Duodenal mucosa (tissue), 2 donors: ENCODE results near the gene MDK.

Source experiments
- H3K27ac ChIP-seq: one replicate; pipeline ENCODE4 v1.7.0; 2013; ENCODE audit warnings: low read depth, low read length
- H3K27me3 ChIP-seq, 2 donors: one replicate each; pipeline ENCODE4 v1.7.0; 2013; ENCODE audit warnings: low read length in 2 of 2, control low read depth in 1 of 2; ENCODE audit not compliant: insufficient read depth in 2 of 2, control insufficient read depth in 1 of 2
- H3K36me3 ChIP-seq, 2 donors: one replicate each; pipeline ENCODE4 v1.7.0; 2013; ENCODE audit warnings: low read length in 2 of 2, control low read depth in 1 of 2; ENCODE audit not compliant: insufficient read depth in 2 of 2, control insufficient read depth in 1 of 2
- H3K4me1 ChIP-seq, 2 donors: one replicate each; pipeline ENCODE4 v1.7.0; 2013; ENCODE audit warnings: low read length in 2 of 2, control low read depth in 1 of 2; ENCODE audit not compliant: insufficient read depth in 2 of 2, control insufficient read depth in 1 of 2
- H3K4me3 ChIP-seq, 2 donors: one replicate each; pipeline ENCODE4 v1.7.0; 2013; ENCODE audit warnings: low read length in 2 of 2, low read depth in 1 of 2
- H3K9ac ChIP-seq, 2 donors: one replicate each; pipeline ENCODE4 v1.7.0; 2013; ENCODE audit warnings: low read length in 2 of 2, low read depth in 1 of 2
- H3K9me3 ChIP-seq, 2 donors: one replicate each; pipeline ENCODE4 v1.7.0; 2013; ENCODE audit warnings: low read length in 2 of 2, control low read depth in 1 of 2; ENCODE audit not compliant: control insufficient read depth in 1 of 2

Gene MDK

DNA sequence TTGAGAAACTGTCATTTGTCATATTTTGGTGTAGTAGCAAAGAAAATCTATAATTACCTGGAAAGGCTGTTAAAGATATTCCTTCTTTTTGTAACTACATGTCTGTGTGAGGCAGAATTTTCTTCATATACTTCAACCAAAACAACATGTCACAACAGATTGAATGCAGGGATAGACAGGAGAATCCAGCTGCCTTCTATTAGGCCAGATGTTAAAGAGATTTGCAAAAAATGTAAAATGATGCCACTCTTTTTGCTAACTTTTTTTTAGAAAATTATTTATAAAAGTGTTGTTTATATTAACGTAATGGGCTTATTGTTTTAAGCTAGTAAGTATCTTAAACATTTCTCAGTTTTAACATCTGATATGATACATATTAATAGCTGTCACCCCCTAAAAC lies 21.5 kb upstream of the MDK start:
- peaks cover 54 to 58% of the 10 kb centered on the region in 2 donors for H3K4me1 ChIP-seq
- H3K9ac ChIP-seq: no peak overlapping the region
- H3K9me3 ChIP-seq: no peaks in the 10 kb centered on the region

DNA sequence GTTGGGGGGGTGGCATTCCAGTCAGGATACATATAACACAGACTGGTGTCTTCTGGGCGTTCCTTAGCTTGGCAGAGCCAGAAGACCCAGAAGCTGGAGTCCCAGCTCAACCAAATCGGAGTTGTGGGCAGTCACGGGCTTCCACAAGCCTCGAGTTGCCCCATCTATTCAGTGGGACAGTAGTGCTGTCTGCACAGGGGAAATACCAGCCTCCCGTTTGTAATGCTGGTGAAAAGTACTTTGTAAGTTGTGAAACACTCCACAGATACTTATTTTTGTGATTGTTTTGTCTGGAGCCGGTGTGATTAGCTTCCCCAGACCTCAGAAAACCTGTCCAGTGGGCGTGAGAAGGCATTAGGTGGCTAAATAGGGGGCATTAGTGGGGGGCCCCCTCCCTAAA lies 20.6 kb upstream of the MDK start:
- peak overlapping the region; percentile 46 to 51 for H3K4me3 ChIP-seq
- peaks cover 54 to 58% of the 10 kb centered on the region in 2 donors for H3K4me1 ChIP-seq
- H3K9me3 ChIP-seq: no peaks in the 10 kb centered on the region
- H3K27me3 ChIP-seq: no peaks in the 10 kb centered on the region
- peaks cover 0 to 28% of the 10 kb centered on the region in 2 donors for H3K36me3 ChIP-seq
- H3K27ac ChIP-seq: peak overlapping the region; percentile 27
- peak overlapping the region in 1 of 2 donors; percentile 50 for H3K9ac ChIP-seq

More for the DNA sequence above, 21.5 kb upstream of the MDK start:
- H3K36me3 ChIP-seq: peaks cover 0 to 28% of the 10 kb centered on the region in 2 donors
- H3K27me3 ChIP-seq: no peaks in the 10 kb centered on the region
- no peak overlapping the region for H3K4me3 ChIP-seq
- H3K27ac ChIP-seq: no peak overlapping the region

DNA sequence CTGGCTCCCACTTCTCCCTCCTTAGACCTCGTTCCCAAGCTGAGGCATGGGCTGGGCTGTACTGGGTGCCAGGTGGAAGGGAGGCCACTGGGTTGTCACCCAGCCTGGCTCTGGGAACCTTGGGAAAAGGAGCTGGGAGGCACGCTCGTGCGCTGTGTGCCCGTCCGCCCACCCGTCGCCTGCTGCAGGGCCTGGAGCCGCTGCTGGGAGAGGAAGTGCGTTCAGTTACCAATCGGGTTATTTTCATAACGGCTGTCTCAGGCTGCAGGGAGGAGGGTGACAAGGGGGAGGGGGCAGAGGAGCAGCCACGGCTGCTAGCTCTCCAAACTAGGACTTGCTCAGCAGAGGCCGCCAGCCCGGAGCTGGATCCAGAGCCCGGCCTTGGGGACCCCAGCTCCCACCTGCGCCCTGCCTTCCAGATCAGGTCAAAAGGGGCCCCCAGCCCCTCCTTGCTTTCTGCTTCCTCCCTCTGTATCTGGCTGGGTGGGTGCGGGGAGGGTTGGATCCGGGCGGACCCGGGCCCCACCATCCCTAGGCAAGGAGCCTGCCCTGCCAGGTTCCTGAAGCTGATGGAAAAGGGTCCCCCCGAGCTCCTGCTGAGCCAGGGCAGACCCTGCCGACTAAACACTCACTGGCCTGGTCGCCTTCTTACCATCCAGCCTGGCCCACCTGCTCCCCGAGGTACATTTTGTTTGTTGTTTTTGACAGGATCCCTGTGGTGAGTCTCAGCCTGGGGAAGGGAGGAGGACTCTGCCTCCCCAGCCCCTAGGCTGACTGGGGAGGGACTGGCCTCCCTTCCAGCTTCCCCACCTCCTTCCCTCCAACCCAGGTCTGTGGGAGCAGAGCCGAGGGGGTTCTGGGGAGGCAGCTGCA lies 19.9 kb upstream of the MDK start:
- no peaks in the 10 kb centered on the region for H3K9me3 ChIP-seq
- peak overlapping the region; percentile 32 to 50 for H3K9ac ChIP-seq
- no peaks in the 10 kb centered on the region for H3K27me3 ChIP-seq
- H3K27ac ChIP-seq: peak overlapping the region; percentile 27
- H3K36me3 ChIP-seq: peaks cover 0 to 23% of the 10 kb centered on the region in 2 donors
- H3K4me1 ChIP-seq: peaks cover 49 to 54% of the 10 kb centered on the region in 2 donors
- H3K4me3 ChIP-seq: peak overlapping the region; percentile 46 to 51

DNA sequence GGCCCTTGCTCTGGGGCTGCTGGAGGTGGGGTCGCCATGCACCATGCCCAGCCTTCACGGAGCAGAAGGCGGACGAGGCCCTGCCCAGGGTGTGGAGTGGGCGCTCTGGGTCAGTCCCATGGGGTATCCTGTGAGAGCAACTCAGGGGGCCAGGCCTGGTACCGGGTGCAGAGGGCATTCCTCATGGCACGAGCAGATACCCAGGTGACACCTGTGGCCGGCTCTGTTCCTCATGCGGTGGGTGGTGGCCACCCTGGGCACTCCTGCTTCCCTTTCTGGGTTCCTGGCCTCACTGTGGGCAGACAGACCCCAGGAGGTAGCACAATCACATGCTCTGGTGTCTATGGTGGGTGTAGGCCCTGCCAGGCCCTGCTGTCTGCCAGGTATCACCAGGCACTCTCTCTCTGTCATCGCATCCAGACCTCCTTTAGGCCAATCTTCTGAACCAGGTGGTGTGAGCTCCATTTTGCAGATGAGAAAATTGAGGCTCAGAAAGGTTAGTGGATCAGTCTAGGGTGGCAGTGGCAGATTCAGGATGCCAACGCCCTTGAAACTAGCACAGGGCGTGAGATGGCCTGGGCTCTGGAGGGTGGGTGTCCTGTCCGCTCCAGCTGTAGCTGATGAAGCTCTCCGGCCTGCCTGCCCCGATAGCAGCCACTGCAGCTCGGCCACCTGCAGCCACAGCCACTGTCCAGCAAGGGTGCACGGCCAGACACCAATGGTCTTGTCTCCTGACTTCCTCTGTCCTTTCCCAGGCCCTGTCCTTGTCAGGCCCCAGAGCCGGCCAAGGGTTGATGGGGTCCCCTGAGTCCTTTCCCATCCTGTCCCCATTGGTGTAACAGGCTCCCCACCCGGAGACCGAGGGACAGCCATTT lies 19.1 kb upstream of the MDK start:
- peaks cover 41 to 45% of the 10 kb centered on the region in 2 donors for H3K4me1 ChIP-seq
- peak overlapping the region; percentile 53 for H3K27ac ChIP-seq
- no peaks in the 10 kb centered on the region for H3K9me3 ChIP-seq
- no peaks in the 10 kb centered on the region for H3K27me3 ChIP-seq
- peaks cover 0 to 22% of the 10 kb centered on the region in 2 donors for H3K36me3 ChIP-seq
- peak overlapping the region; percentile 43 to 46 for H3K4me3 ChIP-seq
- peak overlapping the region; percentile 32 to 50 for H3K9ac ChIP-seq

DNA sequence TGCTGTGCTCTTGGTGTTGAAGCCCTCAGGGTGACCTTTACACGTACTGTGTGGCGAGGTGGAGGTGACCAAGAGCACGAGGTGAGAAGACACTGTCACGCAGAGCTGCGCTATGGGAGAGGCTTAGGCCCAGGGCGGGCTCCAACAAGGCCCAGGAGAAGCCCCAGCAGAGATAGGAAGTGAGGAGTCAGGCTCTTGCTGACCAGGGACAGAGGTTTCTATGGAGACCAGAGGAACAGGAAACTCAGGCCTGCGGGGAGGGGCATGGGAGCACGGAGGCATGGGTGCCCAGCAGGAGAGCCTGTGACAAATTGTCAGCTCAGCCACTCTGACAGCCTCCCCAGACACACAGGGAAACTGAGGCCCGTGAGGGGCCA lies 18.4 kb upstream of the MDK start:
- peaks cover 35 to 39% of the 10 kb centered on the region in 2 donors for H3K4me1 ChIP-seq

DNA sequence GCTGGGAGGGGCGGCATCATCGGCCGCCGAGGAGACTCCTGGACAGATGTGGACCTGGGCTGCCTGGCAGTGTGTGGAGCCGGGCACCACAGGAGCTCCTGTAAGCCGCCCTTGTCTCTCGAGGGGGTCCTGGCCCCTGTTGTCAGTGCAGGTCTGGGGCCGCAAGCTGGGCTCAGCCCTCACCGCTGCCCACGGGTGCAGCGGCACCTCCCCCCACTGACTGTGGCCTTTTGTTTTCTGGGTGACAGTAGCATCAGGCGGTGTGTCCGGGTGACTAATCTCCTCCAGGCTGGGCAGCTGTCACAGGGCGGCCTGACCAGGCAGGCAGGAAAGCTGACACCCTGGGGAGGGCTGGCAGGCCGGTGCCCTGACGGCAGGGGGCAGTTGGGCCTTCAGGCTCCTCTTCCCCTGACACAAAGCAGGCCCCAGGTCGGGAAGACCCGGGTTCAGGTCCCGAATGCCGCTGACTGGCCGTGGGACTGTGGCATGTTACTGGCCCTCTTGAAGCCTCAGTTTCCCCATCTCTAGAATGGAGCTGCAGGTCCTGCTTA lies 17.9 kb upstream of the MDK start:
- H3K27me3 ChIP-seq: no peaks in the 10 kb centered on the region
- no peaks in the 10 kb centered on the region for H3K9me3 ChIP-seq
- no peak overlapping the region for H3K9ac ChIP-seq
- H3K4me1 ChIP-seq: peaks cover 33 to 35% of the 10 kb centered on the region in 2 donors
- no peak overlapping the region for H3K4me3 ChIP-seq
- H3K27ac ChIP-seq: no peak overlapping the region
- H3K36me3 ChIP-seq: peaks cover 6 to 31% of the 10 kb centered on the region in 2 donors

More for the DNA sequence above, 18.4 kb upstream of the MDK start:
- Histone ChIP-seq H3K27ac (peak overlapping the region; percentile 53), H3K9ac (peak overlapping the region in 1 of 2 donors; percentile 9), H3K36me3 (peaks cover under 1 to 26% of the 10 kb centered on the region in 2 donors), H3K9me3 (no peaks in the 10 kb centered on the region), H3K4me3 (no peak overlapping the region), H3K27me3 (no peaks in the 10 kb centered on the region)

DNA sequence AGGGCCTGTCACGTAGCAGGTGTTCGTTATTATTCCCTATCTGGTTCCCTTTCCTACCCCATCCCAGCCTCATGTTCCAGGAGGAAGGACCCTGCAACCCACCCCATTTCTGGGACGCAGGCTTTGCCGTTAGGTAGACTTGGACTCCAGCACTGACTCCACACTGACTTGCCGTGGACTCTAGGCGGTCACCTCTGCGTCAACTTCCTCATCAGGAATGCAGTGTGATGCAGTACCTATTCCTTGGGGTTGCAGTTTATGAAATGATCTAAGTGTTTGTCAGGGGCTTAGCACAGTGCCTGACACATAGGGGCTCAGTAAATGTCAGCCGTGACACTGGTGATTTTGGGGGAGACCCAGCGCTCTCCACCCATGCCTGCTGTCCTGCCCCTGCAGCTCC lies 17.4 kb upstream of the MDK start:
- Histone ChIP-seq H3K27me3 (no peaks in the 10 kb centered on the region), H3K4me1 (peaks cover 33 to 35% of the 10 kb centered on the region in 2 donors), H3K36me3 (peaks cover 6 to 34% of the 10 kb centered on the region in 2 donors), H3K27ac (no peak overlapping the region), H3K4me3 (no peak overlapping the region), H3K9me3 (no peaks in the 10 kb centered on the region), H3K9ac (no peak overlapping the region)

DNA sequence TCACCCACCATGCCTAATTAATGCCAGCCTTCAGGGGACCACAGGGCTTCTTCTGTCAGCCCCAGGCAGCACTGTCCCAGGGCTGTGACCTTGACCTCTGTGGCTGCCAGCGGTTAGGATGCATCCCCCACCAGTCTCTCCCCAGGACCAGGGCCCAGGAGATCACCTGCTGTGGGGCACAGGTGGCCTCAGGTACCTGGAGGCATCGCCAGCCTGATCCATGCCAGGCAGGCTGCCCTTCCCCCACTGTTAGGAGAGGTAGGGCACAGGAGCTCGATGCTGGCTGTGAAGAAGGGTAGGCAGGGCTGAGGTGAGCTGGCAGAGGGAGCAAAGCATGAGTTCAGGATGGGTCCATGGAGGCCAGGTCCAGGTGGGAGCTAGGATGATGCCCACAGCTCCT lies 16.7 kb upstream of the MDK start:
- Histone ChIP-seq H3K27ac (no peak overlapping the region), H3K9ac (no peak overlapping the region), H3K36me3 (peaks cover 12 to 40% of the 10 kb centered on the region in 2 donors), H3K4me3 (no peak overlapping the region), H3K9me3 (no peaks in the 10 kb centered on the region), H3K4me1 (peaks cover 33 to 35% of the 10 kb centered on the region in 2 donors), H3K27me3 (no peaks in the 10 kb centered on the region)

DNA sequence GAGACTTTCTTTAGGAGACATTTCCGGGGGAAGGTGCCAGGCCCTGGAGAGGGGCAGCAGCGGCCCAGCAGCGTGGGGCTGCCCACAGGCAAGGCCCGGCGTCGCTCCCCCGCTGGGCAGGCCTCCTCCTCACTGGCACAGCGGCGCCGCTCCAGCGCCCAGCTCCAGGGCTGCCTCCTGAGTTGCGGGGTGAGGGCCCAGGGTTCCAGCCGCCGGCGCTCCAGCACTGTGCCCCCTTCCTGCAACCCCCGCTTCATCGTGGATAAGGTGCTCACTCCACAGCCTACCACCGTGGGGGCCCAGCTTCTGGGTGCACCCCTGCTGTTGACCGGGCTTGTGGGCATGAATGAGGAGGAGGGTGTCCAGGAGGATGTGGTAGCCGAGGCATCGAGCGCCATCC lies 15.2 kb upstream of the MDK start:
- H3K27ac ChIP-seq: no peak overlapping the region

More for the DNA sequence above, 15.2 kb upstream of the MDK start:
- Histone ChIP-seq H3K4me1 (peaks cover 26 to 28% of the 10 kb centered on the region in 2 donors), H3K9me3 (no peaks in the 10 kb centered on the region), H3K4me3 (no peak overlapping the region), H3K36me3 (peaks cover 19 to 52% of the 10 kb centered on the region in 2 donors), H3K9ac (no peak overlapping the region), H3K27me3 (no peaks in the 10 kb centered on the region)
